Measurements from ENCODE around the gene HRH3.

Gene HRH3

GRCh38 chr20:62228982-62229545 is 9.0 kb upstream of the HRH3 start:
- no peak for DNase-seq

- no peak for DNase-seq
Measured at GRCh38 chr20:62227977-62228958, 8.2 kb upstream of the HRH3 start.

- no peak for DNase-seq
Measured at GRCh38 chr20:62227591-62227976, 7.5 kb upstream of the HRH3 start.

GRCh38 chr20:62226707-62227590 is 6.9 kb upstream of the HRH3 start:
- DNase-seq, result no peak

GRCh38 chr20:62225820-62226635 is 6.0 kb upstream of the HRH3 start:
- DNase-seq, result no peak

GRCh38 chr20:62225026-62225425 is 4.9 kb upstream of the HRH3 start:
- no peak for DNase-seq

- DNase-seq, result no peak
Measured at GRCh38 chr20:62224113-62224855, 4.2 kb upstream of the HRH3 start.

- no peak for DNase-seq
Measured at GRCh38 chr20:62223571-62223970, 3.5 kb upstream of the HRH3 start.

- DNase-seq, result no peak
Measured at GRCh38 chr20:62222972-62223371, 2.9 kb upstream of the HRH3 start.

GRCh38 chr20:62222266-62222850 is 2.3 kb upstream of the HRH3 start:
- DNase-seq, result no peak

- DNase-seq, result no peak
Measured at GRCh38 chr20:62220666-62221568, 839 bp upstream of the HRH3 start.

GRCh38 chr20:62219101-62219991 is 732 bp downstream of the HRH3 start:
- no peak for DNase-seq

- DNase-seq, result no peak
Measured at GRCh38 chr20:62217913-62218773, 1.9 kb downstream of the HRH3 start.

- DNase-seq, result no peak
Measured at GRCh38 chr20:62216636-62217566, 3.2 kb downstream of the HRH3 start.

- no peak for DNase-seq
Measured at GRCh38 chr20:62215991-62216635, 4.0 kb downstream of the HRH3 start.
